NCI-H1092 treated with DMSO at 0.1 percent for 48 hours (cell line): ENCODE data around the gene ALS2CL.

ENCODE experiments used
- DNase-seq: peaks from one replicate; lab custom pipeline; 2025; lab: John Stamatoyannopoulos, UW

Gene ALS2CL

GRCh38 chr3:46632792-46633191, 60.7 kb downstream of the ALS2CL start:
- no peak for DNase-seq

GRCh38 chr3:46629551-46630517, 63.6 kb downstream of the ALS2CL start:
- peak; percentile 69 for DNase-seq

- DNase-seq: no peak
Observed at GRCh38 chr3:46628901-46629369, 64.5 kb downstream of the ALS2CL start.

GRCh38 chr3:46627078-46627477, 66.4 kb downstream of the ALS2CL start:
- DNase-seq: no peak

DNA sequence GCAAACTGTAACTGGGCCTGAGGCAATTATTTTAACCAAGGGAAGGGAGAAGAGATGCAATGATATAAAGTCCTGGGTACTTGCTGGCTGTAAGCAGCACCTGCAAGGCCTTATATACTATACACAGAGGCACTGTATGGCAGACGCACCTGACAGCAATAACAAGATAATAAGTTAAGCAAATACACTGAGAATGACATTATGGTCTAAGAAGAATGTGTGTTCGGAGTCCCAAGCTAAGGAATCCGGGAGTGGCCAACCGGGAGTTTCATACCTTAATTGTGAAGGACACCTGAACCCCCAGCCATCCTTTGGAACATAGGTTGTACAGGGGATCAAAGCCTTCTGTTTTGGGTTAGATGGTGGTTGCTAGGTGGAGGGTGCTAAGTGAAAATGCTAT, 67.4 kb downstream of the ALS2CL start:
- DNase-seq: no peak

GRCh38 chr3:46624975-46625490, 68.4 kb downstream of the ALS2CL start:
- DNase-seq: no peak

- no peak for DNase-seq
Observed at GRCh38 chr3:46624533-46624932, 68.9 kb downstream of the ALS2CL start.

DNA sequence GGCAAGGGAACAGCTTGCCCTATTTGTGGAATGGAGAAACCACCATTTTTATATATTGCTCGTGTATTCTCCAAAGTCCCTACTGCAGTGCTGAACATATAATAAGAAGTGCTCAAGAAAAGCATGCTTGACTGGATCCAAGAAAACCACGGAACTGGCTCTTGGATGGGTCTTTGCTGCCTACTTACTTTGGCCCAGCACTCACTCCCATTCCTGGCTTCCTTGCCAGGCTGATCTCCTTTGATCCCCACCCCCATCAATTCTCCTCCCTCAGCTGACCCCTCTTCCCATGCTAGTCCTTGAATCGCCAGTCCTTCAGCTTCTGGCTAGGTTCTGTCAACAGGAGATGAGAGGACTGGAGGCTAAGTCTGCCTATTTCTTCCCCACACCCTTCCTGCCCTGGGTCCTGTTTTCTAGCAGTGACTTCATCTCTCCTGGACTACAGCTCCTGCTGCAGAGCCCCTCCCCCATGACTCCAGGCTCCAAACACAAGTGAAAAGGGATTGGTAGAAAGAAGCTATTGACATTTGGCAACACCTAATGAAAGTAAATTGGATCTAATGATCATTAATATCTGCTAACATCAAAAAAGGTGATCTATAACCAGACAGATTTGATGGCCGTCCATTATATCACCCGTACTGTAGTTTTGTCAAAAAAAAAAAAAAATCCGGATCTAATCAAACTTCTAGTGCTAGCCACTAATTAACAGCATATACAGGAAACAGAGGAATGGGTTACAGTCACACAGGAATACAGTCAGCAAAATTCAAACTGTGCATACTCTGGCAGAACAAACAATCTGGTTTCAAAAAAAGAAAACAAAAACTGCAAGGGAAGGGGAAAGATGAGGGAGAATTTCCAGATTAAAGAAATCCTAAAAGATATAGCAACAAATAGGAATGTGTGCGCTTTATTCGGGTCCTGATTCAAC, 73.4 kb downstream of the ALS2CL start:
- no peak for DNase-seq
